Kidney epithelial cell (primary cell): Measurements from ENCODE around the gene CEBPB. TPM values are rescaled to one million over a fixed set of nuclear protein-coding genes. Genes with fewer than 3 reads are reported as not detected.
A peak's percentile ranks its signal among the peaks of the same experiment; 100 is the strongest.
"Not testable (repeated sequence)": the region's sequence is repeated elsewhere in the genome, so short reads cannot be mapped to it uniquely, and the experiment has no call there.

Source experiments
- DNase-seq: peaks from one replicate; pipeline ENCODE4 v3.0.0-alpha.2; 2010; ENCODE audit warnings: low read depth
- H3K27me3 ChIP-seq: 2 replicates; pipeline ENCODE4 v1.6.0; 2011; ENCODE audit warnings: low read length; ENCODE audit not compliant: control insufficient read depth, insufficient read depth
- H3K36me3 ChIP-seq: 2 replicates; pipeline ENCODE4 v1.5.1; 2011; ENCODE audit warnings: low read length; ENCODE audit not compliant: control insufficient read depth, insufficient read depth
- H3K4me3 ChIP-seq: 2 replicates; pipeline ENCODE4 v1.5.1; 2011; ENCODE audit warnings: low read depth, mild to moderate bottlenecking, control low read depth, low read length
- CTCF ChIP-seq: IDR thresholded peaks from 2 replicates; pipeline ENCODE4 v1.5.1; 2011; ENCODE audit warnings: mild to moderate bottlenecking, moderate library complexity, low read length, control low read depth, inconsistent platforms; ENCODE audit not compliant: insufficient read depth, poor library complexity, severe bottlenecking
- total RNA-seq: library from RNA; depleted of rRNA; stranded (reverse); fragments of >200 nt; gene quantifications from 2 replicates; pipeline ENCODE4 v1.2.3, GENCODE V29; 2015

The CEBPB gene
- total RNA-seq, 1 donor from 2014 or later = 105 TPM

GRCh38 chr20:50152394-50153152 is 38.1 kb upstream of the CEBPB start:
- TF ChIP-seq CTCF = peak; percentile 23
- H3K4me3 ChIP-seq = peak overlapping the region; percentile 78
- no peaks in the 10 kb centered on the region for H3K27me3 ChIP-seq
- H3K36me3 ChIP-seq = no peaks in the 10 kb centered on the region
- peak; percentile 39 for DNase-seq

- no peak for TF ChIP-seq CTCF
- Histone ChIP-seq H3K36me3 (no peaks in the 10 kb centered on the region), H3K27me3 (no peaks in the 10 kb centered on the region), H3K4me3 (peak overlapping the region; percentile 78)
- DNase-seq = no peak
Observed at GRCh38 chr20:50153153-50153499, 37.5 kb upstream of the CEBPB start.

GRCh38 chr20:50153500-50154377 is 36.9 kb upstream of the CEBPB start, which contains the start of gene PEDS1:
Gene PEDS1, minus strand, starts transcription at chr20:50153723. Its CDS starts 86 bp downstream, at chr20:50153637.
- Histone ChIP-seq H3K36me3 (no peaks in the 10 kb centered on the region), H3K4me3 (peak within 1 kb of the TSS; percentile 78), H3K27me3 (no peaks in the 10 kb centered on the region)
- DNase-seq = peak; percentile 61
- TF ChIP-seq CTCF = no peak

GRCh38 chr20:50161494-50161893 is 29.1 kb upstream of the CEBPB start:
- not testable (repeated sequence) for H3K36me3 ChIP-seq, DNase-seq, H3K27me3 ChIP-seq, H3K4me3 ChIP-seq

GRCh38 chr20:50163570-50164317 is 26.9 kb upstream of the CEBPB start:
- no peak for DNase-seq
- no peak for TF ChIP-seq CTCF

More at GRCh38 chr20:50163570-50164317, 26.9 kb upstream of the CEBPB start:
- Histone ChIP-seq H3K4me3 (no peak overlapping the region), H3K27me3 (no peaks in the 10 kb centered on the region), H3K36me3 (no peaks in the 10 kb centered on the region)
